GM12891 (cell line): ENCODE results near the gene IREB2.

Experiments
- POLR2A ChIP-seq: IDR thresholded peaks from 2 replicates; pipeline ENCODE4 v1.6.1; 2011; ENCODE audit warnings: low read depth, low read length, control low read depth
- POLR2AphosphoS5 ChIP-seq: IDR thresholded peaks from 2 replicates; pipeline ENCODE4 v1.6.1; 2011; ENCODE audit warnings: low read depth, low read length, control low read depth
- SPI1 ChIP-seq: IDR thresholded peaks from 2 replicates; pipeline ENCODE4 v1.6.1; 2011; ENCODE audit warnings: low read depth, low read length, control low read depth
- TAF1 ChIP-seq: IDR thresholded peaks from 2 replicates; pipeline ENCODE4 v1.6.1; 2011; ENCODE audit warnings: low read depth, low read length, control low read depth

GRCh38 chr15:78479650-78480049, 41.6 kb downstream of the IREB2 start:
- TF ChIP-seq POLR2A: no peak
- TF ChIP-seq TAF1: no peak
- no peak for TF ChIP-seq POLR2AphosphoS5
- TF ChIP-seq SPI1: no peak
